ENCODE results near the gene KIT. TPM values are rescaled to one million over a fixed set of nuclear protein-coding genes. Genes with fewer than 3 reads are reported as not detected.

Gene KIT
- total RNA-seq, 1 experiment from 2014 or later, result not detected

GRCh38 chr4:54780149-54780495 lies 122.4 kb downstream of the KIT start:
- Histone ChIP-seq H3K79me2 (ENCODE audit: insufficient read depth, low read length) (no peaks in the 10 kb centered on the region), H3K9me3 (ENCODE audit: control insufficient read depth in 1 of 2, insufficient read depth in 1 of 2, low read depth in 1 of 2, low read length in 2 of 2) (no peaks in the 10 kb centered on the region), H3K9ac (ENCODE audit: low read length) (no peak overlapping the region), H3K9me2 (ENCODE audit: insufficient read depth) (no peaks in the 10 kb centered on the region), H3K36me3 (ENCODE audit: control insufficient read depth in 1 of 2, insufficient read depth in 2 of 2, low read length in 2 of 2) (no peaks in the 10 kb centered on the region), H3K4me1 (ENCODE audit: control insufficient read depth in 1 of 2, insufficient read depth in 2 of 2, low read length in 2 of 2) (no peaks in the 10 kb centered on the region), H4K20me1 (ENCODE audit: insufficient read depth) (no peaks in the 10 kb centered on the region), H2AFZ (ENCODE audit: low read depth, low read length, poor library complexity, severe bottlenecking) (no peak overlapping the region), H3K27ac (ENCODE audit: low read depth, low read length) (no peak overlapping the region), H3K27me3 (ENCODE audit: insufficient read depth, low read length) (no peaks in the 10 kb centered on the region), H3K4me3 (replicated peaks in 1 of 2; ENCODE audit: low read depth in 1 of 2, low read length in 2 of 2) (no peak overlapping the region), H3K4me2 (ENCODE audit: low read length) (no peak overlapping the region)
- RAD21 ChIA-PET (ENCODE audit: low non-redundant PET in 1 of 2, low total read pairs in 2 of 2, uncharacterized antibody in 2 of 2, unreplicated experiment in 2 of 2), result no interaction called here
- TF ChIP-seq RAD21 (IDR thresholded peaks at IDR 0.05; ENCODE audit: low read depth) (no peak), REST (IDR thresholded peaks at IDR 0.05; ENCODE audit: low read depth) (no peak), EZH2 (IDR thresholded peaks at IDR 0.05) (no peak), ZFX (IDR thresholded peaks at IDR 0.05) (no peak), YY1 (IDR thresholded peaks at IDR 0.05; ENCODE audit: extremely low read depth, insufficient replicate concordance, low read depth, low read length) (no peak), MAX (IDR thresholded peaks at IDR 0.05) (no peak), ELF1 (IDR thresholded peaks at IDR 0.05; ENCODE audit: borderline replicate concordance, low read depth) (no peak), POLR2A (IDR thresholded peaks at IDR 0.05; ENCODE audit: borderline replicate concordance, extremely low read depth, insufficient read depth, insufficient read length) (no peak), ZNF274 (IDR thresholded peaks at IDR 0.05; ENCODE audit: low read depth, low read length) (no peak), POLR2AphosphoS5 (IDR thresholded peaks at IDR 0.05; ENCODE audit: low read depth, low read length) (no peak), CEBPB (IDR thresholded peaks at IDR 0.05; ENCODE audit: low read depth) (no peak), SRF (IDR thresholded peaks at IDR 0.05; ENCODE audit: low read depth) (no peak), TCF7L2 (IDR thresholded peaks at IDR 0.05; ENCODE audit: borderline replicate concordance, extremely low read depth, insufficient read depth, insufficient read length) (no peak), CBX3 (IDR thresholded peaks at IDR 0.05; ENCODE audit: low read depth) (no peak), ATF3 (IDR thresholded peaks at IDR 0.05) (no peak), EZH2phosphoT487 (IDR thresholded peaks at IDR 0.05; ENCODE audit: borderline replicate concordance) (no peak)
- POLR2A ChIA-PET, result no interaction called here
- no TSS peak for BruUV-seq (replicated peaks)
- ATAC-seq (no peak), DNase-seq (ENCODE audit: low read depth, low spot score) (no peak)
- CTCF ChIA-PET, result no interaction called here
- intact Hi-C loops (cut with micrococcal nuclease), result no loop called here

Data from HCT116 (cell line).